GM23338 (cell line): ENCODE measurements around the gene FAM98C. TPM values are rescaled to one million over a fixed set of nuclear protein-coding genes. Genes with fewer than 3 reads are reported as not detected.
A peak's percentile ranks its signal among the peaks of the same experiment; 100 is the strongest.

Experiments
- ATAC-seq: fragments of 200-7000 bp; cut with Tn5 transposase; 3 replicates; pipeline ENCODE4 v1.9.1; 2020
- DNase-seq: peaks from one replicate; pipeline ENCODE4 v3.0.0-alpha.2; 2015; ENCODE audit warnings: low spot score
- H2AFZ ChIP-seq: fragments of 200-600 bp; sonication (generic); 2 replicates; pipeline ENCODE4 v1.8.0; 2016; ENCODE audit warnings: antibody characterized with exemption, mild to moderate bottlenecking, moderate library complexity
- H3F3A ChIP-seq: fragments of 200-600 bp; sonication (generic); replicated peaks from 2 replicates; pipeline ENCODE4 v1.8.0; 2017; ENCODE audit warnings: antibody characterized with exemption, mixed run types, low read depth
- H3K27ac ChIP-seq: fragments of 200-600 bp; sonication (generic); 2 replicates; pipeline ENCODE4 v1.6.1; 2016; ENCODE audit warnings: low read depth
- H3K27me3 ChIP-seq: fragments of 200-600 bp; sonication (generic); 2 replicates; pipeline ENCODE4 v1.8.0; 2016; ENCODE audit warnings: mild to moderate bottlenecking, mixed run types, moderate library complexity; ENCODE audit not compliant: insufficient read depth
- H3K36me3 ChIP-seq: fragments of 200-600 bp; sonication (generic); 2 replicates; pipeline ENCODE4 v1.8.0; 2016; ENCODE audit warnings: mild to moderate bottlenecking; ENCODE audit not compliant: insufficient read depth
- H3K4me1 ChIP-seq: fragments of 200-600 bp; sonication (generic); 2 replicates; pipeline ENCODE4 v1.8.0; 2016; ENCODE audit warnings: mild to moderate bottlenecking, moderate library complexity; ENCODE audit not compliant: insufficient read depth
- H3K4me2 ChIP-seq: fragments of 200-600 bp; sonication (generic); 2 replicates; pipeline ENCODE4 v1.7.1; 2017; ENCODE audit warnings: mixed run types
- H3K4me3 ChIP-seq: fragments of 200-600 bp; sonication (generic); 2 replicates; pipeline ENCODE4 v1.6.1; 2016; ENCODE audit warnings: mixed run types
- H3K79me2 ChIP-seq: fragments of 200-600 bp; sonication (generic); replicated peaks from 2 replicates; pipeline ENCODE4 v1.8.0; 2017; ENCODE audit warnings: mild to moderate bottlenecking; ENCODE audit not compliant: insufficient read depth
- H3K9me2 ChIP-seq: fragments of 200-600 bp; sonication (generic); 2 replicates; pipeline ENCODE4 v1.8.0; 2017; ENCODE audit not compliant: insufficient read depth
- H4K20me1 ChIP-seq: fragments of 200-600 bp; sonication (generic); replicated peaks from 2 replicates; pipeline ENCODE4 v1.8.0; 2017; ENCODE audit warnings: mild to moderate bottlenecking; ENCODE audit not compliant: insufficient read depth
- H3K27ac Mint-ChIP-seq: 2 replicates; pipeline ENCODE4 v1.8.0; 2020; ENCODE audit warnings: inconsistent platforms, mild to moderate bottlenecking, moderate library complexity, mixed read lengths
- H3K27me3 Mint-ChIP-seq: 3 replicates; pipeline ENCODE4 v1.8.0; 2022; ENCODE audit warnings: low read depth, mild to moderate bottlenecking, moderate library complexity, mixed read lengths, inconsistent platforms; ENCODE audit not compliant: insufficient read depth, poor library complexity
- H3K36me3 Mint-ChIP-seq: 3 replicates; pipeline ENCODE4 v1.8.0; 2021; ENCODE audit warnings: low read depth, mild to moderate bottlenecking, inconsistent platforms, moderate library complexity, mixed read lengths
- H3K4me1 Mint-ChIP-seq: 3 replicates; pipeline ENCODE4 v1.8.0; 2020; ENCODE audit warnings: mild to moderate bottlenecking, inconsistent platforms, mixed read lengths
- H3K4me3 Mint-ChIP-seq: 3 replicates; pipeline ENCODE4 v1.8.0; 2021; ENCODE audit warnings: moderate library complexity, mild to moderate bottlenecking, inconsistent platforms, mixed read lengths
- H3K9me3 Mint-ChIP-seq: 3 replicates; pipeline ENCODE4 v1.8.0; 2020; ENCODE audit warnings: moderate library complexity, mild to moderate bottlenecking, inconsistent platforms, mixed read lengths
- CREB1 ChIP-seq: fragments of 250-450 bp; sonication (Bioruptor Pico); IDR thresholded peaks from 2 replicates; pipeline ENCODE4 v1.5.0; 2020; ENCODE audit warnings: low read depth, mild to moderate bottlenecking, moderate library complexity
- POLR2AphosphoS5 ChIP-seq: IDR thresholded peaks from 2 replicates; pipeline ENCODE4 v1.6.1; 2016; ENCODE audit warnings: antibody characterized with exemption, low read depth
- ZNF114 ChIP-seq: fragments of 250-450 bp; sonication (Bioruptor Pico); IDR thresholded peaks from 2 replicates; pipeline ENCODE4 v1.5.0; 2020; ENCODE audit warnings: mild to moderate bottlenecking, moderate library complexity
- ZNF331 ChIP-seq: fragments of 250-450 bp; sonication (Bioruptor Pico); IDR thresholded peaks from 2 replicates; pipeline ENCODE4 v1.5.0; 2020; ENCODE audit warnings: low read depth, mild to moderate bottlenecking, moderate library complexity
- polyA plus RNA-seq: library from polyadenylated mRNA; unstranded; fragments of >200 nt; fragmentation: Nextera tagmentation; extraction: Ambion mirVana; gene quantifications from 2 replicates; pipeline ENCODE4 v1.2.1, GENCODE V29; 2016
- total RNA-seq: library from RNA; depleted of rRNA; stranded (reverse); fragments of >200 nt; shearing (Covaris generic); gene quantifications from 2 replicates; pipeline ENCODE4 v1.2.3, GENCODE V29; 2014
- TF ChIP-seq, protein P1 (sequence below): IDR thresholded peaks from one replicate; pipeline ENCODE4 v1.6.1; 2018; ENCODE audit warnings: antibody characterized with exemption; ENCODE audit not compliant: unreplicated experiment
- TF ChIP-seq, protein P2 (sequence below): IDR thresholded peaks from 2 replicates; pipeline ENCODE4 v1.6.1; 2016; ENCODE audit warnings: antibody characterized with exemption

Gene FAM98C
- total and polyA plus RNA-seq, 2 experiments from 2014 or later, result 4.3 to 7.6 TPM

DNA sequence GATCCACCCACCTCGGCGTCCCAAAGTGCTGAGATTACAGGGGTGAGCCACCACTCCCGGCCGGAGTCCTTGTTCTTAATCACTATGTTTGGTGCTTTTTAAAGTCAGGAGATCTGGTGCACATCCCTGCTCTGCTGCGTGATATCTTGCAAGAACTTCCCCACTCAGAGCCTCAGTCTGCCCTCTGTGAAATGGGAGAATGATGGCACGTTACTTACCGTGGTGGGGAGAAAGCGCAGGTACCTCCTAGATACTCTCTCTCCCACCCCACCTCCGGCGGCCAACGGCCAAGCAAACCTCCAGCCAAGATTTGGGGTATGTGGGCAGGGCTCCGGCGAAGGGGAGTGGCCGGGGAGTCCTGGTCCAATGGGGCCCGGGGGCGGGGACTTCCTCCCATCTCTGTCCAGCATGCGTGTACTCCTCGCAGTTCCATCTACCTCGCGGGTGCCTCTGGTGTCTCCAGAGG is 30.4 kb downstream of the FAM98C start, which contains the start of gene RYR1:
TSS of gene RYR1 (plus strand) at position 424 of the 466 bp plus-strand sequence. CDS start 139 bp downstream, outside the sequence.
- Histone ChIP-seq H3K27me3 (no peaks in the 10 kb centered on the region), H3K9me2 (no peaks in the 10 kb centered on the region), H2AFZ (no peak within 1 kb of the TSS; the same call in 1 of the 2 replicates), H3F3A (peaks cover 21% of the 10 kb centered on the region), H3K79me2 (peaks cover 29% of the 10 kb centered on the region), H4K20me1 (no peaks in the 10 kb centered on the region), H3K36me3 (no peaks in the 10 kb centered on the region; the same call in 1 of the 2 replicates), H3K4me1 (peaks cover 20% of the 10 kb centered on the region), H3K27ac (peak within 1 kb of the TSS; percentile 94), H3K4me3 (peak within 1 kb of the TSS; percentile 89), H3K4me2 (peak within 1 kb of the TSS; percentile 100)
- DNase-seq (peak; percentile 99), ATAC-seq (peak; percentile 91)
- Mint-ChIP-seq H3K4me3 (peak within 1 kb of the TSS; percentile 83), H3K9me3 (no peaks in the 10 kb centered on the region), H3K4me1 (peaks cover 23% of the 10 kb centered on the region), H3K27ac (peak within 1 kb of the TSS; percentile 77), H3K36me3 (peaks cover 13% of the 10 kb centered on the region), H3K27me3 (peaks cover 16% of the 10 kb centered on the region)
- no peak for TF ChIP-seq CREB1 (CRISPR knock-in tag)
- TF ChIP-seq, protein P1, sequence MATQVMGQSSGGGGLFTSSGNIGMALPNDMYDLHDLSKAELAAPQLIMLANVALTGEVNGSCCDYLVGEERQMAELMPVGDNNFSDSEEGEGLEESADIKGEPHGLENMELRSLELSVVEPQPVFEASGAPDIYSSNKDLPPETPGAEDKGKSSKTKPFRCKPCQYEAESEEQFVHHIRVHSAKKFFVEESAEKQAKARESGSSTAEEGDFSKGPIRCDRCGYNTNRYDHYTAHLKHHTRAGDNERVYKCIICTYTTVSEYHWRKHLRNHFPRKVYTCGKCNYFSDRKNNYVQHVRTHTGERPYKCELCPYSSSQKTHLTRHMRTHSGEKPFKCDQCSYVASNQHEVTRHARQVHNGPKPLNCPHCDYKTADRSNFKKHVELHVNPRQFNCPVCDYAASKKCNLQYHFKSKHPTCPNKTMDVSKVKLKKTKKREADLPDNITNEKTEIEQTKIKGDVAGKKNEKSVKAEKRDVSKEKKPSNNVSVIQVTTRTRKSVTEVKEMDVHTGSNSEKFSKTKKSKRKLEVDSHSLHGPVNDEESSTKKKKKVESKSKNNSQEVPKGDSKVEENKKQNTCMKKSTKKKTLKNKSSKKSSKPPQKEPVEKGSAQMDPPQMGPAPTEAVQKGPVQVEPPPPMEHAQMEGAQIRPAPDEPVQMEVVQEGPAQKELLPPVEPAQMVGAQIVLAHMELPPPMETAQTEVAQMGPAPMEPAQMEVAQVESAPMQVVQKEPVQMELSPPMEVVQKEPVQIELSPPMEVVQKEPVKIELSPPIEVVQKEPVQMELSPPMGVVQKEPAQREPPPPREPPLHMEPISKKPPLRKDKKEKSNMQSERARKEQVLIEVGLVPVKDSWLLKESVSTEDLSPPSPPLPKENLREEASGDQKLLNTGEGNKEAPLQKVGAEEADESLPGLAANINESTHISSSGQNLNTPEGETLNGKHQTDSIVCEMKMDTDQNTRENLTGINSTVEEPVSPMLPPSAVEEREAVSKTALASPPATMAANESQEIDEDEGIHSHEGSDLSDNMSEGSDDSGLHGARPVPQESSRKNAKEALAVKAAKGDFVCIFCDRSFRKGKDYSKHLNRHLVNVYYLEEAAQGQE, result peak; percentile 57
- no peak for TF ChIP-seq ZNF114 (CRISPR knock-in tag)
- peak; percentile 63 for TF ChIP-seq POLR2AphosphoS5

DNA sequence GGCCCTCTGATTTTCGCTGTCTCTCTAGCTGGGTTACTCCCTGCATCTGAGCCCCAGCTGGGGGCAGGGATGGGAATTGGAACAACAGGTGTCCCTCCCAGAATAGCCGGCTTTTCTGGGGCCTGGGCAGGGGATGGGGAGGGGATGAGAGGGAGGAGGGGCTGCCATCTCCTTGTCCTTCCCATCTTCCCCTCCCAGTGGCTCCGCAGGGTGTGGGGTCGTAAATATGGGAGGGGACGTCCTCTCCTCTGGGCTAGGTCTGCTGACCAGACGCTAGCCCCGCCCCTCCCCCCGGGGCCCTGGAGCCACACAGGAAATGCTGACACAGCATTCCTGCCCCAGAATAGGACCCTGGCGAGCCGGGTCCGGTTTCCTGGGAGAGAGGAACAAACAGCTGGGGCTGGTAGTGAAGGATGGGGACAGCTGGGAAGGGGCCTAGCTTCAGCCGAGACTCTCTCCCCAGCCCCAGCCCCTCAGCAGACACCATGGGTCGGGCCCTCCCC is 31.7 kb downstream of the FAM98C start:
- Histone ChIP-seq H3K4me1 (peaks cover 20% of the 10 kb centered on the region), H3K27me3 (no peaks in the 10 kb centered on the region), H3K4me2 (peak overlapping the region; percentile 100), H3F3A (peaks cover 20% of the 10 kb centered on the region), H2AFZ (no peak overlapping the region), H3K79me2 (peaks cover 29% of the 10 kb centered on the region), H3K9me2 (no peaks in the 10 kb centered on the region), H3K27ac (peak overlapping the region; percentile 94), H3K36me3 (no peaks in the 10 kb centered on the region; the same call in 1 of the 2 replicates), H3K4me3 (peak overlapping the region; percentile 89), H4K20me1 (no peaks in the 10 kb centered on the region)
- ATAC-seq, result peak; percentile 69
- Mint-ChIP-seq H3K4me3 (peak overlapping the region; percentile 83), H3K27me3 (peaks cover 17% of the 10 kb centered on the region), H3K27ac (peak overlapping the region; percentile 95), H3K4me1 (peaks cover 23% of the 10 kb centered on the region), H3K9me3 (no peaks in the 10 kb centered on the region), H3K36me3 (peaks cover 17% of the 10 kb centered on the region)
- TF ChIP-seq, protein P2, sequence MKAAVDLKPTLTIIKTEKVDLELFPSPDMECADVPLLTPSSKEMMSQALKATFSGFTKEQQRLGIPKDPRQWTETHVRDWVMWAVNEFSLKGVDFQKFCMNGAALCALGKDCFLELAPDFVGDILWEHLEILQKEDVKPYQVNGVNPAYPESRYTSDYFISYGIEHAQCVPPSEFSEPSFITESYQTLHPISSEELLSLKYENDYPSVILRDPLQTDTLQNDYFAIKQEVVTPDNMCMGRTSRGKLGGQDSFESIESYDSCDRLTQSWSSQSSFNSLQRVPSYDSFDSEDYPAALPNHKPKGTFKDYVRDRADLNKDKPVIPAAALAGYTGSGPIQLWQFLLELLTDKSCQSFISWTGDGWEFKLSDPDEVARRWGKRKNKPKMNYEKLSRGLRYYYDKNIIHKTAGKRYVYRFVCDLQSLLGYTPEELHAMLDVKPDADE, result peak; percentile 80
- TF ChIP-seq POLR2AphosphoS5 (peak; percentile 60), ZNF331 (CRISPR knock-in tag) (no peak), CREB1 (CRISPR knock-in tag) (0 out of 2 replicates have a peak, but pooled peaks have one; percentile 21)
- DNase-seq, result peak; percentile 96
